ENCODE results near the gene SEMA3A. TPM values are rescaled to one million over a fixed set of nuclear protein-coding genes. Genes with fewer than 3 reads are reported as not detected.

Gene SEMA3A
- total and polyA plus RNA-seq, 2 of the 13 experiments (the other 11 are each of a cell fraction or from before 2014, with no cell fraction given): 0.29 to 1.2 TPM

DNA sequence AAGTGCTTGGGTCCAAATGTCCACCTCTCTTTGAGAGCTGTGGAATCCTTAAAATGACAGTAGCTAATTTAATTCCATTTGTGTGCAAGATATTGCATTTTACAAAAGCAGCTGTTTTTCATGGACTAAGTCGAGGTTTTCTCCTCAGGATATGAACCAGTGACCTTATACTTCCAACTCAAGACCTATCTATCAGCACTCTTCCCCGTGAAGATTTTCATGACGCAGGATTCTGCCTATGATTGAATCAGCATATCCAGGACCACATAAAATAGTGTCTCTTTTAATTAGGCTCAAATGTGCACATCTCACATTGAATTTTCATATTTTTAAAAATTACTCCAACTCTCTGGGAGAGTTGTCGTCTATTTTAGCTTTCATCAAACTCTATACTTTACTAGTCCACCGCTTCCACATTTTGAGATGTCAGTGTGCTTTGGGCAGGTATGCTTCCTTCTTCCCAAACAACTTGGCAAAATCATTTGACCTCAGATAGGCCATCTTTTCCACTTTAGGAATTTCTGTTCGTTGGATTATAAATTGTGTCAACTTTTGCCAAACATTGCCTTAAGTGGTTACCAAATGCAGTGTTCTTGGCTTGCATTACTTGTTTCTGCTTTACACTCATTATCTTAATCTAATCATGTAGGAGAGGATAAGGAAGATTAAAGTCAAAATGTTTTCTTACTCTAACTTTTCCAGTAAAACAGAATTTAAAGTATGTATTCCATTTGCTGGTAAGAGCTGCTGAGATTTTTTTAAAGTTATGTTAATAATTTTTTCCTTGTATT is 39.4 kb downstream of the SEMA3A start:
- CTCF ChIA-PET (ENCODE audit: low intra/inter-chr PET ratio, low total read pairs): no interaction called here
- H3K27me3 ChIP-seq (ENCODE audit: control insufficient read depth in 1 of 2, insufficient read depth in 2 of 2, low read length in 2 of 2): no peaks in the 10 kb centered on the region
- TF ChIP-seq, protein P1, sequence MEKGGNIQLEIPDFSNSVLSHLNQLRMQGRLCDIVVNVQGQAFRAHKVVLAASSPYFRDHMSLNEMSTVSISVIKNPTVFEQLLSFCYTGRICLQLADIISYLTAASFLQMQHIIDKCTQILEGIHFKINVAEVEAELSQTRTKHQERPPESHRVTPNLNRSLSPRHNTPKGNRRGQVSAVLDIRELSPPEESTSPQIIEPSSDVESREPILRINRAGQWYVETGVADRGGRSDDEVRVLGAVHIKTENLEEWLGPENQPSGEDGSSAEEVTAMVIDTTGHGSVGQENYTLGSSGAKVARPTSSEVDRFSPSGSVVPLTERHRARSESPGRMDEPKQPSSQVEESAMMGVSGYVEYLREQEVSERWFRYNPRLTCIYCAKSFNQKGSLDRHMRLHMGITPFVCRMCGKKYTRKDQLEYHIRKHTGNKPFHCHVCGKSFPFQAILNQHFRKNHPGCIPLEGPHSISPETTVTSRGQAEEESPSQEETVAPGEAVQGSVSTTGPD (CRISPR knock-in tag; IDR thresholded peaks at IDR 0.05): no peak
- no peak for TF ChIP-seq ZMAT3 (CRISPR knock-in tag; conservative IDR thresholded peaks at IDR 0.05)
- no peak for TF ChIP-seq SCMH1 (CRISPR knock-in tag; IDR thresholded peaks at IDR 0.05; ENCODE audit: borderline replicate concordance)
- no peak for TF ChIP-seq TERF1 (CRISPR knock-in tag; IDR thresholded peaks at IDR 0.05)
- TF ChIP-seq ZBTB21 (CRISPR knock-in tag; IDR thresholded peaks at IDR 0.05): no peak
- no peak for TF ChIP-seq TMF1 (CRISPR knock-in tag; IDR thresholded peaks at IDR 0.05; ENCODE audit: low read depth)
- no peak for TF ChIP-seq HNF4A (CRISPR knock-in tag; IDR thresholded peaks at IDR 0.05)
- in situ Hi-C loops (cut with HindIII; ENCODE audit: extremely low pct_ligation_motif_present, low pct_unique_long_range_greater_than_20kb) (no loop called here), intact Hi-C loops (cut with micrococcal nuclease; ENCODE audit: unreplicated experiment) (no loop called here)
- ATAC-seq (no peak), DNase-seq (ENCODE audit: low spot score) (no peak), FAIRE-seq (no peak)
- H4K20me1 ChIP-seq (ENCODE audit: insufficient read depth, low read length): no peaks in the 10 kb centered on the region
- BruUV-seq (replicated peaks): no TSS peak
- no peak overlapping the region for H3K9ac ChIP-seq (ENCODE audit: insufficient read depth, low read depth, low read length)
- H3K4me2 ChIP-seq (ENCODE audit: low read depth, low read length): no peak overlapping the region
- no peaks in the 10 kb centered on the region for H3K4me1 ChIP-seq (ENCODE audit: insufficient read depth, low read length)
- no peaks in the 10 kb centered on the region for H3K9me3 ChIP-seq (ENCODE audit: low read length)
- no peak overlapping the region for H2AFZ ChIP-seq (ENCODE audit: low read length)
- 58% methylated on average over 6 of the region's 6 CpGs for WGBS (ENCODE audit: low lambda C conversion rate)
- H3K27ac ChIP-seq (ENCODE audit: extremely low read length, insufficient read depth, low read length): no peak overlapping the region
- H3K36me3 ChIP-seq (replicated peaks in 1 of 2; ENCODE audit: control insufficient read depth in 1 of 2, insufficient read depth in 2 of 2, low read length in 2 of 2): no peaks in the 10 kb centered on the region
- POLR2A ChIA-PET: no interaction called here
- H3K79me2 ChIP-seq (ENCODE audit: insufficient read depth, low read length): no peaks in the 10 kb centered on the region
- no peak overlapping the region for H3K4me3 ChIP-seq (replicated peaks in 1 of 3; ENCODE audit: insufficient read depth in 1 of 3, low read depth in 2 of 3, low read length in 3 of 3)
